HEK293 (cell line): ENCODE results near the gene NIPAL3.

ENCODE experiments used
- CTCF ChIA-PET: fragments of 350-600 bp; formaldehyde crosslinking; extraction: SDS; loops from one replicate; lab custom pipeline; 2021; ENCODE audit warnings: antibody characterized with exemption; lab: Yijun Ruan, JAX
- POLR2A ChIA-PET: fragments of 300-600 bp; formaldehyde crosslinking; extraction: SDS; loops from one replicate; lab custom pipeline; 2020; ENCODE audit warnings: antibody characterized with exemption, inconsistent platforms; lab: Yijun Ruan, JAX
- H3K27ac ChIP-seq: fragments of 200-500 bp; sonication (Bioruptor generic); 2 replicates; pipeline ENCODE4 v1.5.1; 2014; ENCODE audit warnings: low read depth, low read length, control low read depth, inconsistent platforms; ENCODE audit errors: extremely low read depth
- H3K36me3 ChIP-seq, 2 experiments: fragments of 200-500 bp in 1 of 2; sonication (Bioruptor generic) in 1 of 2; 1 replicate in 1 of 2; 2 replicates in 1 of 2; pipeline ENCODE4 v1.5.1; 2014 to 2017; ENCODE audit warnings: inconsistent platforms in 2 of 2, low read length in 2 of 2; ENCODE audit not compliant: control insufficient read depth in 2 of 2, insufficient read depth in 1 of 2
- H3K4me1 ChIP-seq: fragments of 200-500 bp; sonication (Bioruptor generic); 2 replicates; pipeline ENCODE4 v1.5.1; 2014; ENCODE audit warnings: mild to moderate bottlenecking, low read length, inconsistent platforms; ENCODE audit not compliant: control insufficient read depth, insufficient read depth
- H3K4me3 ChIP-seq: 2 replicates; pipeline ENCODE4 v1.5.1; 2011; ENCODE audit warnings: low read depth, mild to moderate bottlenecking, control low read depth, low read length, moderate library complexity
- H3K9me3 ChIP-seq: fragments of 200-500 bp; sonication (Bioruptor generic); 2 replicates; pipeline ENCODE4 v1.5.1; 2014; ENCODE audit warnings: low read depth, low read length, inconsistent platforms; ENCODE audit not compliant: control insufficient read depth, insufficient read depth
- EGR2 ChIP-seq: fragments of 450-650 bp; formaldehyde crosslinking; IDR thresholded peaks from 2 replicates; pipeline ENCODE4 v1.5.1; 2016; ENCODE audit warnings: low read depth, missing biosample characterization, missing genetic modification characterization
- GLIS1 ChIP-seq: fragments of 450-650 bp; formaldehyde crosslinking; IDR thresholded peaks from 2 replicates; pipeline ENCODE4 v1.5.1; 2016; ENCODE audit warnings: missing biosample characterization, missing genetic modification characterization
- KLF1 ChIP-seq: fragments of 450-650 bp; formaldehyde crosslinking; IDR thresholded peaks from 2 replicates; pipeline ENCODE4 v1.5.1; 2016; ENCODE audit warnings: missing biosample characterization, missing genetic modification characterization
- KLF8 ChIP-seq: fragments of 450-650 bp; formaldehyde crosslinking; IDR thresholded peaks from 2 replicates; pipeline ENCODE4 v1.5.1; 2016; ENCODE audit warnings: missing biosample characterization, missing genetic modification characterization
- ZBTB17 ChIP-seq: fragments of 450-650 bp; formaldehyde crosslinking; IDR thresholded peaks from 2 replicates; pipeline ENCODE4 v1.5.1; 2016; ENCODE audit warnings: missing biosample characterization, missing genetic modification characterization
- ZFHX2 ChIP-seq: fragments of 450-650 bp; formaldehyde crosslinking; conservative IDR thresholded peaks from 2 replicates; pipeline ENCODE4 v1.5.1; 2016; ENCODE audit warnings: missing biosample characterization, missing genetic modification characterization
- ZNF157 ChIP-seq: fragments of 450-650 bp; formaldehyde crosslinking; IDR thresholded peaks from 2 replicates; pipeline ENCODE4 v1.5.1; 2016; ENCODE audit warnings: missing biosample characterization, missing genetic modification characterization
- ZNF324 ChIP-seq: fragments of 450-650 bp; formaldehyde crosslinking; IDR thresholded peaks from 2 replicates; pipeline ENCODE4 v1.5.1; 2016; ENCODE audit warnings: missing biosample characterization, missing genetic modification characterization
- ZNF341 ChIP-seq: fragments of 450-650 bp; formaldehyde crosslinking; IDR thresholded peaks from 2 replicates; pipeline ENCODE4; 2016; ENCODE audit warnings: low read depth, missing biosample characterization, missing genetic modification characterization
- ZNF37A ChIP-seq: fragments of 450-650 bp; IDR thresholded peaks from 2 replicates; pipeline ENCODE4 v1.5.1; 2018; ENCODE audit warnings: missing biosample characterization, missing genetic modification characterization
- ZNF530 ChIP-seq: fragments of 450-650 bp; formaldehyde crosslinking; IDR thresholded peaks from 2 replicates; pipeline ENCODE4 v1.5.1; 2016; ENCODE audit warnings: low read depth, missing biosample characterization, missing genetic modification characterization
- ZNF621 ChIP-seq: fragments of 450-650 bp; formaldehyde crosslinking; IDR thresholded peaks from 2 replicates; pipeline ENCODE4 v1.5.1; 2017; ENCODE audit warnings: missing biosample characterization, missing genetic modification characterization
- ZSCAN16 ChIP-seq: fragments of 450-650 bp; formaldehyde crosslinking; IDR thresholded peaks from 2 replicates; pipeline ENCODE4 v1.5.1; 2016; ENCODE audit warnings: missing biosample characterization, missing genetic modification characterization
- TF ChIP-seq, protein P1 (sequence below): fragments of 450-650 bp; formaldehyde crosslinking; IDR thresholded peaks from 2 replicates; pipeline ENCODE4 v1.5.1; 2016; ENCODE audit warnings: missing biosample characterization, missing genetic modification characterization
- TF ChIP-seq, protein P2 (sequence below): fragments of 450-650 bp; formaldehyde crosslinking; IDR thresholded peaks from 2 replicates; pipeline ENCODE4 v1.5.1; 2016; ENCODE audit warnings: missing biosample characterization, missing genetic modification characterization

NIPAL3 gene

DNA sequence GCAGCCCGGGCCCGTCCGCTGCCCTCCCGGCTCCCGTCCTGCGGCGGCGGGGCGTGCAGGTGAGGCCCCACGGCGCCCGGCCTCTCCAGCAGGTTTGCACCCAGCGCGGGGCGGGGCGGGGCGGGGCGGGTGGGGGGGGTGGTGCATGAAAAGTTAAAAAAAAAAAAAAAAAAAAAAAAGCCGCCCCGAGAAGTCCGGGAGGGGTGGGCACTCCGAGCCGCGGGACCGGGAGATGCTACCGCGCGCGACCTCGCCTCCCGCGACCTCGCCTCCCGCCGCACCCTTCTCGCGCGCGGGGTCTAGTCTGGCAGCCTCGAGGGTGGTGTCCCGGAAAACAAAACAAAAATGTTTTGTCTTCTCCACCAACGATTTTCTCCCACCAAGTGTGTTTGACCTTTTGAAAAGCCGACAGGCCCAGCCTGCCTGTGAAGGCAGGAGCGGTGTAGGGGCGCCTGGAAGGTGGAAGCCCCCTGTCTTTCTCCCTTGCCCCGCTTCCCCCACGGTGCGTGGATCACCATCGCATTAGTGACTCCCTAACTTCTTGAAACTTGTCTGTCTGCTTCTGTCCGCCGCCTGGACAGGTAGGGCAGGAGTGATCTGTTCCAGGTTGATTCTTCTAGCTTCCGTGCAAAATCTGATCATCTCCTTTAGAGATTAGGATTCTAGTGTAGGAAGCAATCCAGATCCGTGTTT lies 87.6 kb downstream of the NIPAL3 start (continued):
- TF ChIP-seq, protein P1, sequence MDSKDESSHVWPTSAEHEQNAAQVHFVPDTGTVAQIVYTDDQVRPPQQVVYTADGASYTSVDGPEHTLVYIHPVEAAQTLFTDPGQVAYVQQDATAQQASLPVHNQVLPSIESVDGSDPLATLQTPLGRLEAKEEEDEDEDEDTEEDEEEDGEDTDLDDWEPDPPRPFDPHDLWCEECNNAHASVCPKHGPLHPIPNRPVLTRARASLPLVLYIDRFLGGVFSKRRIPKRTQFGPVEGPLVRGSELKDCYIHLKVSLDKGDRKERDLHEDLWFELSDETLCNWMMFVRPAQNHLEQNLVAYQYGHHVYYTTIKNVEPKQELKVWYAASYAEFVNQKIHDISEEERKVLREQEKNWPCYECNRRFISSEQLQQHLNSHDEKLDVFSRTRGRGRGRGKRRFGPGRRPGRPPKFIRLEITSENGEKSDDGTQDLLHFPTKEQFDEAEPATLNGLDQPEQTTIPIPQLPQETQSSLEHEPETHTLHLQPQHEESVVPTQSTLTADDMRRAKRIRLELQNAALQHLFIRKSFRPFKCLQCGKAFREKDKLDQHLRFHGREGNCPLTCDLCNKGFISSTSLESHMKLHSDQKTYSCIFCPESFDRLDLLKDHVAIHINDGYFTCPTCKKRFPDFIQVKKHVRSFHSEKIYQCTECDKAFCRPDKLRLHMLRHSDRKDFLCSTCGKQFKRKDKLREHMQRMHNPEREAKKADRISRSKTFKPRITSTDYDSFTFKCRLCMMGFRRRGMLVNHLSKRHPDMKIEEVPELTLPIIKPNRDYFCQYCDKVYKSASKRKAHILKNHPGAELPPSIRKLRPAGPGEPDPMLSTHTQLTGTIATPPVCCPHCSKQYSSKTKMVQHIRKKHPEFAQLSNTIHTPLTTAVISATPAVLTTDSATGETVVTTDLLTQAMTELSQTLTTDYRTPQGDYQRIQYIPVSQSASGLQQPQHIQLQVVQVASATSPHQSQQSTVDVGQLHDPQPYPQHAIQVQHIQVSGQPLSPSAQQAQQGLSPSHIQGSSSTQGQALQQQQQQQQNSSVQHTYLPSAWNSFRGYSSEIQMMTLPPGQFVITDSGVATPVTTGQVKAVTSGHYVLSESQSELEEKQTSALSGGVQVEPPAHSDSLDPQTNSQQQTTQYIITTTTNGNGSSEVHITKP = 0 out of 2 replicates have a peak, but pooled peaks have one; percentile 9
- TF ChIP-seq GLIS1 = peak; percentile 28; the same call in 1 of the 2 replicates
- TF ChIP-seq KLF8 = peak; percentile 23; the same call in 1 of the 2 replicates
- TF ChIP-seq KLF1 (tag by site-specific recombination) = peak; percentile 11; the same call in 1 of the 2 replicates
- TF ChIP-seq, all 188 proteins: peak for 9

DNA sequence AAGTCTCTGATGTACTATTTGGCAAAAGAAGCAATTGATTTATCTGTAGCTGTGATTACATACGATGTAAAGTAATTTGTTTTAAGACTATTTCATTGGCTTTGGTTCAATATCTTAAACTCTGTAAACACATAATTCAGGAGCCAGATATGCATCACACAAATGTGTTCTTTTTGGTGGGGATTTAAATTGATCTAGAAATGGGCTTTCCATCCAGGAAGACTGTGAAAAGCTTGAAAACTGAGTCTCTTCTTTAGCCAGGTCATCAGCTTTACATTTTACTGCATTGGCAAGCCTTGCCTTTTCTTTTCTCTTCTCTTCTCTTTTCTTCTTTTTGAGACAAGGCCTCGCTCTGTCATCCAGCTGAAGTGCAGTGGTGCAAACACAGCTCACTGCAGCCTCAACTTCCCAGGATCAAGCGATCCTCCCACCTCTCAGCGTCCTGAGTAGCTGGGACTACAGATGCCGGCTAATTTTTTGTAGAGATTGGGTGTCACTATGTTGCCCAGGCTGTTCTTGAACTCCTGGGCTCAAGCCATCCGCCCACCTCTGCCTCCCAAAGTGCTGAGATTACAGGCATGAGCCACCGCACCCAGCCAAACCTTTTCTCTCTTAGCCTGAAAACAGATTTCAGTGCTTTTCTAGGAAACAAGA lies 88.4 kb downstream of the NIPAL3 start:
- 0 out of 2 replicates have a peak, but pooled peaks cover 3% of the 10 kb centered on the region for H3K4me1 ChIP-seq
- POLR2A ChIA-PET = interaction anchor here (0.6 kb wide), 1 partner anchor 204 kb away, joined by 3 read pairs; no protein-coding TSS in a partner anchor
- no peaks in the 10 kb centered on the region for H3K36me3 ChIP-seq
- TF ChIP-seq ZFHX2 (tag by site-specific recombination) = peak; percentile 61
- TF ChIP-seq ZNF621 (tag by site-specific recombination) = no peak
- peak; percentile 73 for TF ChIP-seq ZBTB17
- TF ChIP-seq KLF1 (tag by site-specific recombination) = peak; percentile 46; the same call in 1 of the 2 replicates
- TF ChIP-seq ZNF341 (tag by site-specific recombination) = peak; percentile 48; the same call in 1 of the 2 replicates
- peak; percentile 57 for TF ChIP-seq EGR2 (tag by site-specific recombination)
- TF ChIP-seq, all 188 proteins: peak for 5
- no peaks in the 10 kb centered on the region for H3K9me3 ChIP-seq
- no peak overlapping the region for H3K27ac ChIP-seq
- CTCF ChIA-PET = interaction anchor here (0.6 to 1.6 kb wide), 4 partner anchors 22 to 118 kb away, joined by 3 to 6 read pairs (median 4); partner anchors contain the start of gene NIPAL3
- peak overlapping the region; percentile 80 for H3K4me3 ChIP-seq

DNA sequence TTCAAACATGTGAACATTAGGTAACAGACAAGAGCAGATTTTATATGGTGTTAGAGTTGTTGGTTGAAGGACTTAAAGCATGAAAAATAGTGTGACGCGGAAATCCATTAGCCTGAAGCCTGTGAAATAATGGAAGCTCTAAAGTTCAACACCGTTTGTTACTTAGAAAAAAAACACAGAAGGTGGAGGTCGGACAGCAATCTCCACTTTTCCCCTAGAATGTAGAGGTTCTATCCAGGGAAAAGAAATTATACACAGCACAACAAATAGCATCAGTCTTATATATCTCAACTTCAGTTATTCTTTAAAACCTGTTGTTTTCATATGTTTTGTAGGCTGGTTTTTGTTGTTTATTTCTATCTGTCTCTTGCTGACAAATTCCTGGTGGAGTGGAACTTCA lies 89.0 kb downstream of the NIPAL3 start:
- H3K4me3 ChIP-seq = no peak overlapping the region

DNA sequence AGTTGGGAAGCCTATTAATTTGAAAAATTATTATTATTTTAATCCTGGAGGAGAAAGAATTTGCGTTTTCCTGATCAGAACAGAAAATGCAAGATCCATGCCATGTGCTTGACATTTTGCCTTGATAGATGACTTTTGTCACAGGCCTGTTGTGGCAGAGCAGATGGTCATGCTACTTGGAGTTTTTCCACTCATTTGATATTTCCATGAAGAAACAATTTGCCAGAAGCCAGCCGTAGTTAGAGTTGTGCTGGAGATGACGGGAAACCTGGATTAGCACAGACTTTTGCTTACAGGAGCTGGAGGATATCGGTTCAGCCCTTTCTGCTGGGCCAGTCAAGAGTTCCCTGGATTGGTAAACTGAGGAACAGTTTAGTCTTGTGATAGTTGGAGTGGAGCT lies 90.2 kb downstream of the NIPAL3 start:
- Histone ChIP-seq H3K9me3 (no peaks in the 10 kb centered on the region), H3K27ac (no peak overlapping the region), H3K4me3 (no peak overlapping the region), H3K4me1 (0 out of 2 replicates have a peak, but pooled peaks cover 3% of the 10 kb centered on the region), H3K36me3 (no peaks in the 10 kb centered on the region)
- no peak for TF ChIP-seq ZNF157
- TF ChIP-seq, protein P2, sequence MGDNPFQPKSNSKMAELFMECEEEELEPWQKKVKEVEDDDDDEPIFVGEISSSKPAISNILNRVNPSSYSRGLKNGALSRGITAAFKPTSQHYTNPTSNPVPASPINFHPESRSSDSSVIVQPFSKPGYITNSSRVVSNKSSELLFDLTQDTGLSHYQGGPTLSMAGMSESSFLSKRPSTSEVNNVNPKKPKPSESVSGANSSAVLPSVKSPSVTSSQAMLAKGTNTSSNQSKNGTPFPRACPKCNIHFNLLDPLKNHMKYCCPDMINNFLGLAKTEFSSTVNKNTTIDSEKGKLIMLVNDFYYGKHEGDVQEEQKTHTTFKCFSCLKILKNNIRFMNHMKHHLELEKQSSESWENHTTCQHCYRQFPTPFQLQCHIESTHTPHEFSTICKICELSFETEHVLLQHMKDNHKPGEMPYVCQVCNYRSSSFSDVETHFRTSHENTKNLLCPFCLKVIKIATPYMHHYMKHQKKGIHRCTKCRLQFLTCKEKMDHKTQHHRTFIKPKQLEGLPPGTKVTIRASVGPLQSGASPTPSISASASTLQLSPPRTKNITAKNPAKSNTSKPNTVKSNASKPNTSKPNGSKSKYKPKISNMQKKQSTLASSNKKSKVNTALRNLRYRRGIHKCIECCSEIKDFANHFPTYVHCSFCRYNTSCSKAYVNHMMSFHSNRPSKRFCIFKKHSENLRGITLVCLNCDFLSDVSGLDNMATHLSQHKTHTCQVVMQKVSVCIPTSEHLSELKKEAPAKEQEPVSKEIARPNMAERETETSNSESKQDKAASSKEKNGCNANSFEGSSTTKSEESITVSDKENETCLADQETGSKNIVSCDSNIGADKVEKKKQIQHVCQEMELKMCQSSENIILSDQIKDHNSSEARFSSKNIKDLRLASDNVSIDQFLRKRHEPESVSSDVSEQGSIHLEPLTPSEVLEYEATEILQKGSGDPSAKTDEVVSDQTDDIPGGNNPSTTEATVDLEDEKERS (tag by site-specific recombination) = no peak
- ChIA-PET POLR2A (interaction anchor here (1.1 kb wide), 1 partner anchor 11 kb away, joined by 4 read pairs; no protein-coding TSS in a partner anchor), CTCF (interaction anchor here (1.2 to 1.4 kb wide), 2 partner anchors 36 to 81 kb away, joined by 3 read pairs; no protein-coding TSS in a partner anchor)

More for the DNA sequence above, 89.0 kb downstream of the NIPAL3 start:
- 0 out of 2 replicates have a peak, but pooled peaks cover 3% of the 10 kb centered on the region for H3K4me1 ChIP-seq
- H3K27ac ChIP-seq = no peak overlapping the region
- ChIA-PET CTCF (interaction anchor here (0.6 to 1.6 kb wide), 4 partner anchors 21 to 119 kb away, joined by 3 to 6 read pairs (median 4); partner anchors contain the start of gene NIPAL3), POLR2A (interaction anchor here (0.5 to 0.7 kb wide), 2 partner anchors 88 to 716 kb away, joined by 3 to 7 read pairs; no protein-coding TSS in a partner anchor)
- TF ChIP-seq ZNF324 (tag by site-specific recombination) (no peak), ZNF341 (tag by site-specific recombination) (0 out of 2 replicates have a peak, but pooled peaks have one; percentile 2), ZNF530 (tag by site-specific recombination) (no peak), ZSCAN16 (tag by site-specific recombination) (no peak), ZNF37A (tag by site-specific recombination) (no peak)
- no peaks in the 10 kb centered on the region for H3K36me3 ChIP-seq
- H3K9me3 ChIP-seq = no peaks in the 10 kb centered on the region
